Measurements from ENCODE around the gene MARK3. TPM values are rescaled to one million over a fixed set of nuclear protein-coding genes. Genes with fewer than 3 reads are reported as not detected.

The MARK3 gene
- total and polyA plus RNA-seq, 2 donors (not counting 1 experiment from before 2014, with no cell fraction given) = 73.0 to 142 TPM

DNA sequence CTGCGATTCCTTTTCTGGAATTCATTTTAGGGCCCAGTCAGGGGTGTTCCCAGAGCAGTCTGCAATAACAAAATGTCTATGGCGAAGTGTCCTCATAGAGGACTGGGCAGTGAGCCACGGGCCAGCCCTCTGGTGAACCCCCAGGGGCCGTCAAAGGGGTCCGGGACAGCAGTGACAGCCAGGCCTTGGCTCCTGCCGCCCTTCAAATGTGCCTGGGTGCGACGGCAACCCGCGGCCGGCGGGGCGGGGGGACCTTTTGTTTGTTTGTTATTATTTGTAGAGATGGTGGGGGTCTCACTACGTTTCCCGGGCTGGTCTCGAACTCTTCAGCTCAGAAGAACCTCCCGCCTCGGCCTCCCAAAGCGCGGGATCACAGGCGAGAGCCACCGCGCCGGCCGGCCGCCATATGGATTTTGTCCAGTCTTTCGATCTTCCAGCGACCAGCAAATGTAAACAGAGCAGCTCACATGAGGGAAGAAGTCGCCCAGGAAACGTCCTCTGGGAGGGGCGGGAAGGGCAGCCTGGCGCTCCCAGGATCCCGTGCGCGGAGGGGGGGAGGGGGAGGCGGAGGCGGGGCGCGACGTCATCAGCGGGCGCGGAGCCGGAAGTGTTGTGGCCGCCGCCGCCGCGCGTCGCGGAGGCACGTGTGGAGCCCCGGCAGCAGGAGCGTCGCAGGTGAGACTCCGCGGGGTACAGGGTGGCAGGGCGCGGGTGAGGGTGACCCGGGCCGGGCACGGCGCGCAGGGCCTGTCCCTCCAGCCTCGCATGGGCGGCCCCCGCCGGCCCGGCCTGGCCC, 143.6 kb downstream of the MARK3 start, which contains the start of gene TRMT61A:
Gene TRMT61A (plus strand): TSS at position 610 of the 796 bp plus-strand sequence. CDS start 783 bp downstream, outside the sequence.
- Histone ChIP-seq H3K36me3 (replicated peaks in 1 of 2; ENCODE audit: control extremely low read depth in 1 of 2, control insufficient read depth in 1 of 2, extremely low read depth in 1 of 2, insufficient read depth in 2 of 2, low read length in 1 of 2) (peaks cover 0 to 6% of the 10 kb centered on the region in 2 experiments), H3K4me1 (ENCODE audit: control insufficient read depth in 2 of 2, insufficient read depth in 2 of 2, low read length in 2 of 2) (peaks cover 33 to 49% of the 10 kb centered on the region in 2 donors), H4K20me1 (ENCODE audit: control insufficient read depth, insufficient read depth, low read length, poor library complexity, severe bottlenecking) (peaks cover 34% of the 10 kb centered on the region), H3K9ac (ENCODE audit: low read length) (peak within 1 kb of the TSS; percentile 91), H2AFZ (ENCODE audit: insufficient read depth, low read depth, low read length, poor library complexity, severe bottlenecking) (peak within 1 kb of the TSS; percentile 92), H3K79me2 (ENCODE audit: control insufficient read depth, insufficient read depth, low read length) (peaks cover 24% of the 10 kb centered on the region), H3K27me3 (replicated peaks in 1 of 4; ENCODE audit: control extremely low read depth in 1 of 4, control insufficient read depth in 3 of 4, insufficient read depth in 4 of 4, low read length in 3 of 4) (peaks cover 0 to under 1% (median under 1%) of the 10 kb centered on the region in 4 experiments), H3K4me3 (ENCODE audit: control extremely low read depth in 1 of 5, extremely low read depth in 1 of 5, insufficient read depth in 1 of 5, low read depth in 2 of 5, low read length in 4 of 5) (peak within 1 kb of the TSS; percentile 53 to 94 (median 86)), H3K27ac (ENCODE audit: low read length in 2 of 2) (peak within 1 kb of the TSS; percentile 73 to 84), H3K9me3 (ENCODE audit: control extremely low read depth in 1 of 3, control insufficient read depth in 2 of 3, insufficient read depth in 1 of 3, low read length in 2 of 3) (peaks cover 0 to 4% (median 0%) of the 10 kb centered on the region in 3 donors), H3K4me2 (replicated peaks; ENCODE audit: low read depth, low read length, poor library complexity, severe bottlenecking) (peak within 1 kb of the TSS; percentile 96)
- DNase-seq = peak; percentile 85
- WGBS (ENCODE audit: insufficient coverage) = 6% methylated on average over 51 of the region's 70 CpGs
- Mint-ChIP-seq H3K4me3 (peak within 1 kb of the TSS; percentile 88), H3K9me3 (ENCODE audit: insufficient read depth) (no peaks in the 10 kb centered on the region), H3K4me1 (peaks cover 50% of the 10 kb centered on the region), H3K27ac (peak within 1 kb of the TSS; percentile 96), H3K27me3 (no peaks in the 10 kb centered on the region)
- CTCF ChIA-PET = interaction anchor here (1.0 to 6.2 kb wide), 5 partner anchors 8 to 29 kb away, joined by 3 to 42 read pairs (median 7); no protein-coding TSS in a partner anchor
- intact Hi-C loops (cut with micrococcal nuclease) = loop anchor here (1.0 to 5.0 kb wide), 4 partner anchors 7 to 936 kb away; partner anchors contain the start of genes BAG5, COA8, RCOR1 and XRCC3
- POLR2A ChIA-PET = interaction anchor here (1.2 kb wide), 1 partner anchor 8 kb away, joined by 3 read pairs; no protein-coding TSS in a partner anchor
- peak; percentile 42 for ATAC-seq (ENCODE audit: low read depth)
- no peak for TF ChIP-seq EZH2 (IDR thresholded peaks at IDR 0.05; ENCODE audit: borderline replicate concordance, insufficient read depth, low read depth, low read length, poor library complexity, severe bottlenecking)
- TF ChIP-seq, protein P1, sequence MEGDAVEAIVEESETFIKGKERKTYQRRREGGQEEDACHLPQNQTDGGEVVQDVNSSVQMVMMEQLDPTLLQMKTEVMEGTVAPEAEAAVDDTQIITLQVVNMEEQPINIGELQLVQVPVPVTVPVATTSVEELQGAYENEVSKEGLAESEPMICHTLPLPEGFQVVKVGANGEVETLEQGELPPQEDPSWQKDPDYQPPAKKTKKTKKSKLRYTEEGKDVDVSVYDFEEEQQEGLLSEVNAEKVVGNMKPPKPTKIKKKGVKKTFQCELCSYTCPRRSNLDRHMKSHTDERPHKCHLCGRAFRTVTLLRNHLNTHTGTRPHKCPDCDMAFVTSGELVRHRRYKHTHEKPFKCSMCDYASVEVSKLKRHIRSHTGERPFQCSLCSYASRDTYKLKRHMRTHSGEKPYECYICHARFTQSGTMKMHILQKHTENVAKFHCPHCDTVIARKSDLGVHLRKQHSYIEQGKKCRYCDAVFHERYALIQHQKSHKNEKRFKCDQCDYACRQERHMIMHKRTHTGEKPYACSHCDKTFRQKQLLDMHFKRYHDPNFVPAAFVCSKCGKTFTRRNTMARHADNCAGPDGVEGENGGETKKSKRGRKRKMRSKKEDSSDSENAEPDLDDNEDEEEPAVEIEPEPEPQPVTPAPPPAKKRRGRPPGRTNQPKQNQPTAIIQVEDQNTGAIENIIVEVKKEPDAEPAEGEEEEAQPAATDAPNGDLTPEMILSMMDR (IDR thresholded peaks at IDR 0.05) = no peak

Data from B cell (primary cell).